Stimulated activated naive CD8-positive, alpha-beta T cell treated with anti-CD3 and anti-CD28 coated beads, Interleukin-15, Interleukin-2, amounts not matched to agents 100 ng/mL and 50 ng/mL, for 24 hours (primary cell): ENCODE data around the gene FAF1.

Experiments
- H3K27ac Mint-ChIP-seq: one replicate; pipeline ENCODE4 v1.8.0; 2021; ENCODE audit warnings: mild to moderate bottlenecking, mixed read lengths
- H3K27me3 Mint-ChIP-seq: one replicate; pipeline ENCODE4 v1.8.0; 2021; ENCODE audit warnings: mixed read lengths
- H3K36me3 Mint-ChIP-seq: one replicate; pipeline ENCODE4 v1.8.0; 2021; ENCODE audit warnings: low read depth, mixed read lengths
- H3K4me1 Mint-ChIP-seq: one replicate; pipeline ENCODE4 v1.8.0; 2021; ENCODE audit warnings: low read depth, mixed read lengths
- H3K4me3 Mint-ChIP-seq: one replicate; pipeline ENCODE4 v1.8.0; 2021; ENCODE audit warnings: mild to moderate bottlenecking, mixed read lengths
- H3K9me3 Mint-ChIP-seq: one replicate; pipeline ENCODE4 v1.8.0; 2021; ENCODE audit warnings: mixed read lengths

FAF1 gene

DNA sequence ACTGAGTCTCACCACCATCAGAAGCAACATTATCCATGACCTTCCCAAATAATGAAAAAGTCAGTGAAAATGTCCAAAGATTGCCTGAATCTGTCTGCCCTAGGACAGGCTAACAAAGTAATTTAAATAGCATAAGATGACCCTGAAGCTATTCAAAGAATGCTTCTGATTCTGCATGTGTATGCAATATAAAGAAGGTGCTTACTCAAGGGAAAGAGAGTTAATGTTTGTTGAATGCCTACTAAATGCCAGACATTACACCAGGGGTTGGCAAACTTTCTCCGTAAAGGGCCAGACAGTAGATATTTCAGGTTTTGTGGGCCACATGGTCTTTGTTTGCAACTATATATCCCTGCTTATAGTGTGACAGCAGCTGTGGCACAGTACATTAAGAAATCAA, 314.9 kb downstream of the FAF1 start:
- peaks cover 20% of the 10 kb centered on the region for H3K36me3 Mint-ChIP-seq
- H3K27ac Mint-ChIP-seq = no peak overlapping the region
- H3K9me3 Mint-ChIP-seq = no peaks in the 10 kb centered on the region
- no peak overlapping the region for H3K4me3 Mint-ChIP-seq
- no peaks in the 10 kb centered on the region for H3K27me3 Mint-ChIP-seq
- H3K4me1 Mint-ChIP-seq = no peaks in the 10 kb centered on the region

DNA sequence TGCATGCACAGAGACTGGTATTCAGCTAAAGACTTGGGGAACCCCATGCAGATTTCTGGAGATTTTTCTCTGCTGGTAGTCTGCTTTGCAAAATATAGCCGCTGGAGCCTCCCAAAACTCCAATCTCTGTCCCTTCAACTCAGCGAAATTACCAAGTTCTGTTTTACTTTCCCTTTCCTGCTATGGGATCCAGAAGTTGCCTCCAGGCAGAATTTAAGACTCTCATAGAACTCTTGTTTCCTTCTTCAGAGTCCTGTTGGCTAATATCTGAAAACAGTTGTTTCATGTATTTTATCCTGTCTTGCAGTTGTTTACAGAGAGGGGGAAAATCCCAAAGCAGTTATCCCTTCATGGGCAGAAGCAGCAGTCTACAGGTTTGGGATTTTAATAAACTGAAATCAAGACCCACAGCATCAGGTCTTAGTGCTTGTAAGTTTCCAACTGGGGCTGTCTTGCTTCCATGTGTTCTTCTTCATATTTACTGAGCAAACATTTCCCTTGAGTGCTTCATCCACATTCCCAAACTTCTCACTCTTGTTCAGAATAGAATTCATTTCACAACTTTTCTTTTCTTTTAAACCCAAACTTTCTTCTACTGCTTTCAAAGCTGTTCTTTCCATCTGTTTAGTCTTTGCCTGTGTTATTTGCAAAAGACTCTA, 315.5 kb downstream of the FAF1 start:
- H3K27me3 Mint-ChIP-seq = no peaks in the 10 kb centered on the region
- H3K27ac Mint-ChIP-seq = no peak overlapping the region
- H3K9me3 Mint-ChIP-seq = no peaks in the 10 kb centered on the region
- H3K36me3 Mint-ChIP-seq = peaks cover 20% of the 10 kb centered on the region
- no peak overlapping the region for H3K4me3 Mint-ChIP-seq
- no peaks in the 10 kb centered on the region for H3K4me1 Mint-ChIP-seq

DNA sequence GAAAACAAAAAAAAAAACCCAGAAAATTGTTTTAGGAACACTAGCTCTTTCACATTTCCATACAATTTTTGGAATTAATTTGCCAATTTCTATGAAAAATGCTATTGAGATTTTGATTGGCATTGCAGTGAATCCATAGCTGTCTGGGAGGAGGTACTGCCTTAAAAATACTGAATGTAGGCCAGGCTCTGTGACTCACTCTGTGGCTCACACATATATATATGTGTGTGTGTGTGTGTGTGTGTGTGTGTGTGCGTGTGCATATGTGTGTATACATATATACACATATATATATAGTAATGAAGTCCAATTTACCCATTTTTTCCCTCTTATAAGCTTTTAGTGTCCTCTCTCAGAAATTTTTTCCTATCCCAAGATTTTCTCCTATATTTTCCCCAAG, 322.6 kb downstream of the FAF1 start:
- Mint-ChIP-seq H3K27me3 (no peaks in the 10 kb centered on the region), H3K9me3 (no peaks in the 10 kb centered on the region), H3K27ac (no peak overlapping the region), H3K36me3 (peaks cover 12% of the 10 kb centered on the region), H3K4me1 (no peaks in the 10 kb centered on the region), H3K4me3 (no peak overlapping the region)

DNA sequence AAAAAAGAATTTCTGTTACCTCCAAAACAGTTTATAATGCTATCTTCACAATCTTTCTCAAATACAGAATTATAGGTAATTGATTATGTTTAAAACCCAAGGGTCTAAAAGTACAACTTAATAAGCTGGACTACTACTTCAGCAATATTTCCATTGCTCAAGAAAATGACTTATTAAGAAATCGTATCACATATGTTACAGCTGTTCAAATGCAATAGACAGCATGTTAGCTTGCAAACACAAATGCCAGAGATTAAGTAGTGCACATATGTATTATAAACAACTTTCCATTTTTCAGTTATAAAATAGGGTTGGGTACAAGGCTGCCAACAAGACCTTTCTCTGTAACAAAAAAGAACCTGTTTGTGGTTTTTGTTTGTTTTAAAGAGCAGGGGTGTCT, 325.8 kb downstream of the FAF1 start:
- Mint-ChIP-seq H3K9me3 (no peaks in the 10 kb centered on the region), H3K27me3 (no peaks in the 10 kb centered on the region), H3K27ac (no peak overlapping the region), H3K4me1 (no peaks in the 10 kb centered on the region), H3K36me3 (peaks cover 14% of the 10 kb centered on the region), H3K4me3 (no peak overlapping the region)

GRCh38 chr1:50633465-50633864, 326.6 kb downstream of the FAF1 start:
- Mint-ChIP-seq H3K36me3 (peaks cover 14% of the 10 kb centered on the region), H3K27me3 (no peaks in the 10 kb centered on the region), H3K9me3 (no peaks in the 10 kb centered on the region), H3K4me1 (no peaks in the 10 kb centered on the region), H3K27ac (no peak overlapping the region), H3K4me3 (no peak overlapping the region)

GRCh38 chr1:50631161-50631560, 328.9 kb downstream of the FAF1 start:
- H3K27me3 Mint-ChIP-seq = no peaks in the 10 kb centered on the region
- H3K4me3 Mint-ChIP-seq = no peak overlapping the region
- H3K4me1 Mint-ChIP-seq = no peaks in the 10 kb centered on the region
- H3K9me3 Mint-ChIP-seq = no peaks in the 10 kb centered on the region
- peaks cover 14% of the 10 kb centered on the region for H3K36me3 Mint-ChIP-seq
- no peak overlapping the region for H3K27ac Mint-ChIP-seq

GRCh38 chr1:50622259-50622658, 337.8 kb downstream of the FAF1 start:
- Mint-ChIP-seq H3K27me3 (no peaks in the 10 kb centered on the region), H3K4me3 (no peak overlapping the region), H3K4me1 (no peaks in the 10 kb centered on the region), H3K36me3 (peaks cover 32% of the 10 kb centered on the region), H3K27ac (no peak overlapping the region), H3K9me3 (peaks cover 6% of the 10 kb centered on the region)

DNA sequence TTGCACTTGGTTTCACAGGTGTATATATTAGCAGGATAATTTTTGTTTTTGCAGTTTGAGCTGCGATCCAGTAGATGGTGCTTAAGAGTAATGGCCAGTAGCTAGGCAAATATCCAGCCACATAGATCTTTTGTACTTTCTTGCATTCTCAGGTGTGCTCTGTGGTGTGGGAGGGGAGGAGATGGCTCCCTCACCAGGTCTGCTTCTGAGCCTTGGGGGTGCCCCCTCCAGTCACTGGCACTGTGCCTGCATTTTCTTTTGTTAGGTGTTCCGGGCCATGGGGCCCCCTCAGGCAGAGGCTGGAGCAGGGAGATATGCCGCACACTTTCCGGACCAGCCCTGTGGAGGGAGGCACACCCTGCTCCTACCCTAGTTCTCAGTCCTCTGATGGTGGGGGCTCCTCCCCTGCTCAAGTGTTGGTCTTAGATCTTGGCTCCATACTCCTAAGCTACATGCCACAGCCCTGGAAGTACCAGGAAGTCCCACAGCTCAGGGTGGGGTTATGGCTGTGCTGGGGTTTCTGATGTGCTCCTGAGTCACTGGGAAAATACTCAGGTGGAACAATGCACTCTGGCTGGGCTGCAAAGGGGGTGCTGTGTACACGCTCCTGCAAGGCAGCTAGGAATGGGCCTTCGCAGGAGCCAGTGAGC, 339.3 kb downstream of the FAF1 start:
- Mint-ChIP-seq H3K36me3 (peaks cover 35% of the 10 kb centered on the region), H3K4me1 (no peaks in the 10 kb centered on the region), H3K9me3 (peaks cover 6% of the 10 kb centered on the region), H3K27ac (no peak overlapping the region), H3K4me3 (no peak overlapping the region), H3K27me3 (no peaks in the 10 kb centered on the region)

DNA sequence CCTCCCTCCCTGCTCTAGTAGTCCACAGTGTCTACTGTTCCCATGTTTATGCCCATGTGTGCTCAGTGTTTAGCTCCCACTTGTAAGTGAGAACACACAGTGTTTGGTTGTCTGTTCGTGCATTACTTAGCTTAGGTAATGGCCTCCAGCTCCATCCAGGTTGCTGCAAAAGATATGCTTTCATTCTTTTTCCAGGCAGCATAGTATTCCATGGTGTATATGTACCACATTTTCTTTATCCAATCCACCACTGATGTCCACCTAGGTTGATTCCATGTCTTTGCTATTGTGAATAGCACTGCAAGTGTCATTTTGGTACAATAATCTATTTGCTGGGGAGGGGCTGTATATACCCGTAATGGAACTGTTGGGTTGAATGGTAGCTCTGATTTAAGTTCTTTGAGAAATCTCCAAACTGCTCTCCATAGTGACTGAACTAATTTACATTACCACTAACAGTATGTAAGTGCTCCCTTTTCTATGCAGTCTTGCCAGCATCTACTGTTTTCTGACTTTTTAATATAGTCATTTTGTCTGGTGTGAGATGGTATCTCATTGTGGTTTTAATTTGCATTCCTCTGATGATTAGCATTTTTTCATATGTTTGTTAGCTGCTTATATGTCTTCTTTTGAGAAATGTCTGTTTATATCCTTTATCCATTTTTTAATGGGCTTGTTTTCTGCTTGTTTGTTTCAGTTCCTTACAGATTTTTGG, 344.9 kb downstream of the FAF1 start:
- H3K9me3 Mint-ChIP-seq = peaks cover 6% of the 10 kb centered on the region
- no peak overlapping the region for H3K4me3 Mint-ChIP-seq
- H3K27me3 Mint-ChIP-seq = no peaks in the 10 kb centered on the region
- no peak overlapping the region for H3K27ac Mint-ChIP-seq
- H3K4me1 Mint-ChIP-seq = peaks cover 14% of the 10 kb centered on the region
- H3K36me3 Mint-ChIP-seq = peaks cover 28% of the 10 kb centered on the region

- Mint-ChIP-seq H3K9me3 (no peaks in the 10 kb centered on the region), H3K36me3 (peaks cover 14% of the 10 kb centered on the region), H3K27ac (peak overlapping the region; percentile 49), H3K27me3 (no peaks in the 10 kb centered on the region), H3K4me1 (peaks cover 14% of the 10 kb centered on the region), H3K4me3 (no peak overlapping the region)
Measured at GRCh38 chr1:50611675-50612074, 348.4 kb downstream of the FAF1 start.

GRCh38 chr1:50610563-50610962, 349.5 kb downstream of the FAF1 start:
- peaks cover 14% of the 10 kb centered on the region for H3K4me1 Mint-ChIP-seq
- H3K36me3 Mint-ChIP-seq = peaks cover 12% of the 10 kb centered on the region
- no peaks in the 10 kb centered on the region for H3K9me3 Mint-ChIP-seq
- no peaks in the 10 kb centered on the region for H3K27me3 Mint-ChIP-seq
- no peak overlapping the region for H3K4me3 Mint-ChIP-seq
- H3K27ac Mint-ChIP-seq = no peak overlapping the region

GRCh38 chr1:50609508-50609907, 350.6 kb downstream of the FAF1 start:
- no peak overlapping the region for H3K4me3 Mint-ChIP-seq
- H3K4me1 Mint-ChIP-seq = peaks cover 14% of the 10 kb centered on the region
- H3K27me3 Mint-ChIP-seq = no peaks in the 10 kb centered on the region
- no peak overlapping the region for H3K27ac Mint-ChIP-seq
- H3K9me3 Mint-ChIP-seq = no peaks in the 10 kb centered on the region
- H3K36me3 Mint-ChIP-seq = peaks cover 8% of the 10 kb centered on the region

DNA sequence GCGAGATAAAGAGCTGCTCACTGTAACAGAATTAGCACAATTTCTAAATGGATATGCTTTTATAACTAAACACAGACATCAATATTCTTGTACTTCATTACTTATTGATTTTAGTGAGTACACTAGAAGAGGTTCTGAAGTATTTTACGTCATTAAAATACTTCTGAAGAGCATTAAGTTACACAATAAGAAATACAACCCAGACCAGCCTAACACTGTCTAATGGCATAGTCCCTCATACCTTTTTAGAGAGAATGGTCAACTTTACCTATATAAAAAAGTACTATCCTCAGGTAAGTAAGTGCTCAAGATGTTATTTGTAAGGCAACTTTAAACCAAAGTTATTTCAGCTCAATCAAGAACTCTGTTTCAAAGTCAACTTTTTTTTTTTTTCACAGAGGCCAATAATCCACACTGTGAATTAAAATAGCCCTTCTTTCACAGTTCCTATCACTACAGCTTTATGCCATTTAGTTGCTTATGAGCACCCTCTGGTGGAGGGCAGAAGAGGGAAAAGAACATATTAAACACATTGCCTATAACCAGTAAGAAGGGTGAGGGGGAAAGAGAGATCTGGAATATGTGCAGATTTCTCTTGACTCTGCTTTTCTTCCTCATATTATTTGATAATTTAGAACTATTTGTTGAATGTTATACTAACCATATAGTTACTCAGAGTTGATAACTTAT, 354.7 kb downstream of the FAF1 start:
- no peaks in the 10 kb centered on the region for H3K9me3 Mint-ChIP-seq
- no peak overlapping the region for H3K27ac Mint-ChIP-seq
- no peaks in the 10 kb centered on the region for H3K27me3 Mint-ChIP-seq
- H3K4me3 Mint-ChIP-seq = no peak overlapping the region
- peaks cover 8% of the 10 kb centered on the region for H3K36me3 Mint-ChIP-seq
- no peaks in the 10 kb centered on the region for H3K4me1 Mint-ChIP-seq

- H3K4me1 Mint-ChIP-seq = no peaks in the 10 kb centered on the region
- H3K4me3 Mint-ChIP-seq = no peak overlapping the region
- no peak overlapping the region for H3K27ac Mint-ChIP-seq
- peaks cover 8% of the 10 kb centered on the region for H3K36me3 Mint-ChIP-seq
- H3K27me3 Mint-ChIP-seq = no peaks in the 10 kb centered on the region
- H3K9me3 Mint-ChIP-seq = no peaks in the 10 kb centered on the region
Measured at GRCh38 chr1:50604580-50604979, 355.5 kb downstream of the FAF1 start.
